ENCODE measurements around the gene ASPM.

DNA sequence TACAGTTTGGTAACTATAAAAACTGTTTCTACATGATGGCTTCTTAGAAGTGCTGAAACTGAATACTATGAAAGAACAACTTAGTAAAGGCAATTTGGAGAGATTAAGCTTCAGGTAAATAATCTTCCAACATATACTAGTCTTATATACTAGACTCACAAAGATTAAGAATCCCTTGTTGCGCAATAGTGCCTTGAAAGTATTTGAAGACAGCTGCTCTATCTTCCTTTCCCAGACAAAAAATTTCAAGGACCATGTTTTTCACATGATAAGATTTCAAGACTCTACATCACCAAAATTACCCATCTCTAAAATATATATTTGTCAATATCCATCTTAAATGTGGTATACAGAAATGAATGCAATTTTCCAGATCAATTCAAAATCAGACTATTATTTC is 37.7 kb upstream of the ASPM start:
- TF ChIP-seq, protein P1, sequence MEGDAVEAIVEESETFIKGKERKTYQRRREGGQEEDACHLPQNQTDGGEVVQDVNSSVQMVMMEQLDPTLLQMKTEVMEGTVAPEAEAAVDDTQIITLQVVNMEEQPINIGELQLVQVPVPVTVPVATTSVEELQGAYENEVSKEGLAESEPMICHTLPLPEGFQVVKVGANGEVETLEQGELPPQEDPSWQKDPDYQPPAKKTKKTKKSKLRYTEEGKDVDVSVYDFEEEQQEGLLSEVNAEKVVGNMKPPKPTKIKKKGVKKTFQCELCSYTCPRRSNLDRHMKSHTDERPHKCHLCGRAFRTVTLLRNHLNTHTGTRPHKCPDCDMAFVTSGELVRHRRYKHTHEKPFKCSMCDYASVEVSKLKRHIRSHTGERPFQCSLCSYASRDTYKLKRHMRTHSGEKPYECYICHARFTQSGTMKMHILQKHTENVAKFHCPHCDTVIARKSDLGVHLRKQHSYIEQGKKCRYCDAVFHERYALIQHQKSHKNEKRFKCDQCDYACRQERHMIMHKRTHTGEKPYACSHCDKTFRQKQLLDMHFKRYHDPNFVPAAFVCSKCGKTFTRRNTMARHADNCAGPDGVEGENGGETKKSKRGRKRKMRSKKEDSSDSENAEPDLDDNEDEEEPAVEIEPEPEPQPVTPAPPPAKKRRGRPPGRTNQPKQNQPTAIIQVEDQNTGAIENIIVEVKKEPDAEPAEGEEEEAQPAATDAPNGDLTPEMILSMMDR (IDR thresholded peaks at IDR 0.05 in 8 of 11, conservative IDR thresholded peaks at IDR 0.05 in 3 of 11) = no peak
- no peak for TF ChIP-seq POLR2A (IDR thresholded peaks at IDR 0.05)
